Ishikawa (cell line): ENCODE results near the gene DSP.

Source experiments
- CEBPB ChIP-seq: IDR thresholded peaks from 2 replicates; pipeline ENCODE4 v1.6.1; 2012
- CREB1 ChIP-seq: IDR thresholded peaks from 2 replicates; pipeline ENCODE4 v1.6.1; 2012; ENCODE audit warnings: low read depth
- EGR1 ChIP-seq: IDR thresholded peaks from 2 replicates; pipeline ENCODE4 v1.6.1; 2012
- EP300 ChIP-seq: IDR thresholded peaks from 2 replicates; pipeline ENCODE4 v1.6.1; 2012; ENCODE audit warnings: borderline replicate concordance
- NFIC ChIP-seq: IDR thresholded peaks from 2 replicates; pipeline ENCODE4 v1.6.1; 2012
- RAD21 ChIP-seq: IDR thresholded peaks from 2 replicates; pipeline ENCODE4 v1.6.1; 2012; ENCODE audit warnings: low read depth
- TAF1 ChIP-seq: IDR thresholded peaks from 2 replicates; pipeline ENCODE4 v1.6.1; 2012; ENCODE audit warnings: low read depth, mild to moderate bottlenecking
- TEAD4 ChIP-seq: IDR thresholded peaks from 2 replicates; pipeline ENCODE4 v1.6.1; 2012
- TF ChIP-seq, protein P1 (sequence below): IDR thresholded peaks from 2 replicates; pipeline ENCODE4 v1.6.1; 2012; ENCODE audit warnings: low read depth, mild to moderate bottlenecking
- TF ChIP-seq, protein P2 (sequence below): IDR thresholded peaks from 2 replicates; pipeline ENCODE4 v1.6.1; 2012

DNA sequence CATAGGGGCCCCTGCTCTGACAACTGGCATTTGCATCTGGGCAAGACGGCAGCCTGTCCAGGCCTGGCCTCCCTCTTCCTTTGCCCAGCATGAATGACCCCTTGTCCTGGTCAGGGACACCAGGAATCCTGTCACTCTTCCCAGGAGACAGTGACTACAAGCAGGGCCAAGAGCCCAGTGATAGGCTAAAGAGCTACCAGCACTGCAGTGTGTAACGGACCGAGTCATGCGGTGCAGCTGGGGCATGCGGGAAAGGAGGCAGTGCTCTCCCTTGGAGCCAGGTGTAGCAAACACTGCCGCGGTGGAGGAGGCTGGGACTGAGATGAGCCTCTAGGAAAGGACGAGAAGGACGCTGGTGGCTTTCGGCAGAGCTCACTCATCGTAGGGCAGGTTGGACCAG, 38.7 kb upstream of the DSP start:
- TF ChIP-seq EGR1: no peak
- TF ChIP-seq, protein P1, sequence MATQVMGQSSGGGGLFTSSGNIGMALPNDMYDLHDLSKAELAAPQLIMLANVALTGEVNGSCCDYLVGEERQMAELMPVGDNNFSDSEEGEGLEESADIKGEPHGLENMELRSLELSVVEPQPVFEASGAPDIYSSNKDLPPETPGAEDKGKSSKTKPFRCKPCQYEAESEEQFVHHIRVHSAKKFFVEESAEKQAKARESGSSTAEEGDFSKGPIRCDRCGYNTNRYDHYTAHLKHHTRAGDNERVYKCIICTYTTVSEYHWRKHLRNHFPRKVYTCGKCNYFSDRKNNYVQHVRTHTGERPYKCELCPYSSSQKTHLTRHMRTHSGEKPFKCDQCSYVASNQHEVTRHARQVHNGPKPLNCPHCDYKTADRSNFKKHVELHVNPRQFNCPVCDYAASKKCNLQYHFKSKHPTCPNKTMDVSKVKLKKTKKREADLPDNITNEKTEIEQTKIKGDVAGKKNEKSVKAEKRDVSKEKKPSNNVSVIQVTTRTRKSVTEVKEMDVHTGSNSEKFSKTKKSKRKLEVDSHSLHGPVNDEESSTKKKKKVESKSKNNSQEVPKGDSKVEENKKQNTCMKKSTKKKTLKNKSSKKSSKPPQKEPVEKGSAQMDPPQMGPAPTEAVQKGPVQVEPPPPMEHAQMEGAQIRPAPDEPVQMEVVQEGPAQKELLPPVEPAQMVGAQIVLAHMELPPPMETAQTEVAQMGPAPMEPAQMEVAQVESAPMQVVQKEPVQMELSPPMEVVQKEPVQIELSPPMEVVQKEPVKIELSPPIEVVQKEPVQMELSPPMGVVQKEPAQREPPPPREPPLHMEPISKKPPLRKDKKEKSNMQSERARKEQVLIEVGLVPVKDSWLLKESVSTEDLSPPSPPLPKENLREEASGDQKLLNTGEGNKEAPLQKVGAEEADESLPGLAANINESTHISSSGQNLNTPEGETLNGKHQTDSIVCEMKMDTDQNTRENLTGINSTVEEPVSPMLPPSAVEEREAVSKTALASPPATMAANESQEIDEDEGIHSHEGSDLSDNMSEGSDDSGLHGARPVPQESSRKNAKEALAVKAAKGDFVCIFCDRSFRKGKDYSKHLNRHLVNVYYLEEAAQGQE: no peak
- no peak for TF ChIP-seq EP300
- TF ChIP-seq TEAD4: no peak
- TF ChIP-seq RAD21: no peak
- TF ChIP-seq, protein P2, sequence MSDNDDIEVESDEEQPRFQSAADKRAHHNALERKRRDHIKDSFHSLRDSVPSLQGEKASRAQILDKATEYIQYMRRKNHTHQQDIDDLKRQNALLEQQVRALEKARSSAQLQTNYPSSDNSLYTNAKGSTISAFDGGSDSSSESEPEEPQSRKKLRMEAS: no peak
- no peak for TF ChIP-seq TAF1
- no peak for TF ChIP-seq CEBPB
- TF ChIP-seq CREB1: no peak
- no peak for TF ChIP-seq NFIC
